Prostate gland (tissue), 2 donors: ENCODE measurements around the gene CDKN1A. TPM values are rescaled to one million over a fixed set of nuclear protein-coding genes. Genes with fewer than 3 reads are reported as not detected.
A peak's percentile ranks its signal among the peaks of the same experiment; 100 is the strongest.

ENCODE experiments used
- DNase-seq: peaks from one replicate; pipeline ENCODE4 v3.0.0-alpha.2; 2019; ENCODE audit warnings: low spot score
- H3K27ac ChIP-seq, 2 donors: fragments of 200-600 bp; sonication (generic); 2 replicates each; pipeline ENCODE4 v1.5.1; 2017 to 2019
- H3K27me3 ChIP-seq: fragments of 200-600 bp; sonication (generic); replicated peaks from 2 replicates; pipeline ENCODE4 v1.5.1; 2019; ENCODE audit not compliant: insufficient read depth
- H3K36me3 ChIP-seq, 2 donors: fragments of 200-600 bp; sonication (generic); 1 replicate in 1 of 2; 2 replicates in 1 of 2; pipeline versions ENCODE4 v1.5.1 to v1.8.1; 2017 to 2019
- H3K4me1 ChIP-seq: fragments of 200-600 bp; sonication (generic); replicated peaks from 2 replicates; pipeline ENCODE4 v1.5.1; 2019
- H3K4me3 ChIP-seq, 2 donors: fragments of 200-600 bp; sonication (generic); 2 replicates each; pipeline ENCODE4 v1.5.1; 2017 to 2019
- H3K9me3 ChIP-seq: fragments of 200-600 bp; sonication (generic); 2 replicates; pipeline ENCODE4 v1.5.1; 2017
- CTCF ChIP-seq, 4 experiments: fragments of 200-600 bp in 2 of 4; fragments of 450-650 bp in 2 of 4; sonication (generic) in 2 of 4; IDR thresholded peaks; 1 replicate in 3 of 4; 2 replicates in 1 of 4; pipeline ENCODE4 v1.5.1; 2016 to 2019; ENCODE audit warnings: antibody characterized with exemption in 4 of 4, mild to moderate bottlenecking in 2 of 4, moderate library complexity in 2 of 4
- POLR2A ChIP-seq: fragments of 450-650 bp; IDR thresholded peaks from one replicate; pipeline ENCODE4 v1.6.1; 2016; ENCODE audit warnings: antibody characterized with exemption, mild to moderate bottlenecking
- POLR2AphosphoS5 ChIP-seq: sonication (generic); formaldehyde crosslinking; IDR thresholded peaks from one replicate; pipeline ENCODE4 v1.6.1; 2017; ENCODE audit warnings: antibody characterized with exemption
- WGBS: methylation state at CpG from one replicate; pipeline ENCODE4 v1.1.5; 2018; 5-methylcytosine and 5-hydroxymethylcytosine counted together
- intact Hi-C: fragments of 100-400 bp; cut with DNase I; formaldehyde crosslinking; loops from one replicate; pipeline ENCODE4 v1.14.2; 2022
- total RNA-seq, 2 donors: library from RNA; depleted of rRNA; stranded (reverse); fragments of >200 nt; gene quantifications; one replicate each; pipeline ENCODE4 v1.1.0, GENCODE V29; 2016

The CDKN1A gene
- total RNA-seq, 2 donors from 2014 or later: 69.7 to 148 TPM

- Histone ChIP-seq H3K9me3 (no peaks in the 10 kb centered on the region), H3K27ac (no peak overlapping the region), H3K4me3 (no peak overlapping the region), H3K36me3 (no peaks in the 10 kb centered on the region), H3K27me3 (no peaks in the 10 kb centered on the region), H3K4me1 (no peaks in the 10 kb centered on the region)
- no peak for DNase-seq
- WGBS: 47% methylated on average over 3 of the region's 3 CpGs
- no peak for TF ChIP-seq POLR2AphosphoS5
- intact Hi-C loops: no loop called here
Observed at GRCh38 chr6:36729161-36729524, 50.6 kb downstream of the CDKN1A start.

- Histone ChIP-seq H3K9me3 (no peaks in the 10 kb centered on the region), H3K27me3 (no peaks in the 10 kb centered on the region), H3K4me3 (no peak overlapping the region), H3K36me3 (no peaks in the 10 kb centered on the region), H3K4me1 (peaks cover 7% of the 10 kb centered on the region), H3K27ac (no peak overlapping the region)
- no peak for TF ChIP-seq CTCF (IDR thresholded peaks at IDR 0.05)
- TF ChIP-seq POLR2A: no peak
- no peak for TF ChIP-seq POLR2AphosphoS5
- intact Hi-C loops: no loop called here
- DNase-seq: no peak
- WGBS: 88% methylated on average over 15 of the region's 15 CpGs
Observed at GRCh38 chr6:36730424-36731380, 52.2 kb downstream of the CDKN1A start.

GRCh38 chr6:36731622-36732310, 53.3 kb downstream of the CDKN1A start:
- no peak overlapping the region for H3K4me3 ChIP-seq
- no peak overlapping the region for H3K27ac ChIP-seq
- intact Hi-C loops: no loop called here
- WGBS: 95% methylated on average over 12 of the region's 12 CpGs
- TF ChIP-seq POLR2A: no peak
- TF ChIP-seq POLR2AphosphoS5: no peak
- TF ChIP-seq CTCF (IDR thresholded peaks at IDR 0.05): no peak
- H3K36me3 ChIP-seq: no peaks in the 10 kb centered on the region
- no peaks in the 10 kb centered on the region for H3K9me3 ChIP-seq
- peaks cover 11% of the 10 kb centered on the region for H3K4me1 ChIP-seq
- no peaks in the 10 kb centered on the region for H3K27me3 ChIP-seq
- DNase-seq: no peak

GRCh38 chr6:36733300-36733699, 54.8 kb downstream of the CDKN1A start:
- Histone ChIP-seq H3K27me3 (no peaks in the 10 kb centered on the region), H3K36me3 (no peaks in the 10 kb centered on the region), H3K4me3 (no peak overlapping the region), H3K4me1 (peaks cover 11% of the 10 kb centered on the region), H3K9me3 (no peaks in the 10 kb centered on the region), H3K27ac (no peak overlapping the region)
- DNase-seq: no peak
- WGBS: 99% methylated on average over 5 of the region's 5 CpGs
- TF ChIP-seq POLR2AphosphoS5 (no peak), CTCF (IDR thresholded peaks at IDR 0.05) (no peak), POLR2A (no peak)
- intact Hi-C loops: no loop called here

- Histone ChIP-seq H3K36me3 (no peaks in the 10 kb centered on the region), H3K27me3 (no peaks in the 10 kb centered on the region), H3K4me1 (peaks cover 11% of the 10 kb centered on the region), H3K9me3 (no peaks in the 10 kb centered on the region), H3K27ac (peak overlapping the region; percentile 69 to 74), H3K4me3 (no peak overlapping the region)
- TF ChIP-seq POLR2AphosphoS5 (no peak), POLR2A (no peak), CTCF (IDR thresholded peaks at IDR 0.05) (no peak)
- intact Hi-C loops: no loop called here
- 80% methylated on average over 7 of the region's 7 CpGs for WGBS
- DNase-seq: no peak
Observed at GRCh38 chr6:36734486-36735060, 56.1 kb downstream of the CDKN1A start.
